COLO829 (cell line): ENCODE data around the gene MYRF.

ENCODE experiments used
- DNase-seq: peaks from one replicate; pipeline ENCODE4 v3.0.0; 2012; ENCODE audit warnings: low spot score

The MYRF gene

DNA sequence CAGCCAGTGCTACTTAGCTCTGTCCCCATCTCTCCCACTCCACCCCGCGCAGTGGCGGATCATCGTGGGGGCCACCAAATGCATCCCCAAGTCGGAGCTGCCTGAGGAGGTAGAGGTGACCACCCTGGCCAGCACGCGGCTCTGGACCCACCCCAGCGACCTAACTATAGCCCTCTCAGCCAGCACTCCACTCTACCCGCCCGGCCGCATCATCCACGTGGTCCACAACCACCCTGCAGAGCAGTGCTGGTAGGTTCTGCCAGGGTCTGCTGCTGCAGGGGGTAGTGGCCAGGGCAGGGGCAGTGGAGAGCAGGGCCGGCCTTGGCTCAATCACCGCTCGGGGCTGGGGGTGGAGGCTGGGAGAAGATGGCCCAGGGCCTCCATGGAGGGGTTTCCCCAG lies 13.0 kb upstream of the MYRF start:
- no peak for DNase-seq

DNA sequence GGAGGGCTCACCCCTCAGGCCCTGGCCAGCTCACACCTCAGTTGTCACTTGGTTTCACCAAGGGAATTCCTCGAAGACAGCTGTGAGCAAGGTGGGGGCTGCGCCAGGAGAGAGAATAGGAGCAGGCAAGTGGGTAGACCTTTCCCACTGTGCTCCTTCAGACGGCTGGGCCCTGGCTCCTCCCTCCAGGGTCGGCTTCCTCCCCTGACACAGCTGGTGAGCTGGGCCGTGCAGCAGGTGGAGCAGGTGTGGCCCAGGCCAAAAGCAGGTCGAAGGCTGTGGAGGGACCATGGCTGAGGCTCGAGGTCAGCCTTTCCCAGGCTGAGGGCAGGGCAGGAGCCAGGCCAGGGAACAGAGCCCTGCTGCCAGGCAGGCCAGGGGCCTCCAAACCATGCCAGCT lies 12.5 kb upstream of the MYRF start:
- DNase-seq: no peak

DNA sequence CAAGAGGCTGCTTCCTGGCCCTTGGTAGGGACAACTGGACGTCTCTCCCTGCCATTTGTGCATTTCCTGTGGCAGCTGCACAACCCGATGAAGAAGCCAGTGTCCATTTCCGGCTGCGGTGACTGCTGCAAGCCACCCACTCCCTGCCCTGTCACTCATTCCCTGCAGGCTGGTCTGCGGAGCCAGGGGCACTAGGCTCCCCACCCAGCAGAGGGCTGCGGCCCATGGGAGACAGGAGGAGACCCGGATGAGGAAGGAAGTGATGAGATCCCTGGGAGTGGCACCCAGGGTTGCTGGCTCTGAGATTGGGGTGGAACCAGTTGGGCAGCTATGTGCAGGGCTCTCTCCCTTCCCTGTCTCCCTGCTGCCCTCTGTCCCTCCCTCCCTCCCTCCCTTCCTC lies 10.0 kb upstream of the MYRF start:
- DNase-seq: no peak

DNA sequence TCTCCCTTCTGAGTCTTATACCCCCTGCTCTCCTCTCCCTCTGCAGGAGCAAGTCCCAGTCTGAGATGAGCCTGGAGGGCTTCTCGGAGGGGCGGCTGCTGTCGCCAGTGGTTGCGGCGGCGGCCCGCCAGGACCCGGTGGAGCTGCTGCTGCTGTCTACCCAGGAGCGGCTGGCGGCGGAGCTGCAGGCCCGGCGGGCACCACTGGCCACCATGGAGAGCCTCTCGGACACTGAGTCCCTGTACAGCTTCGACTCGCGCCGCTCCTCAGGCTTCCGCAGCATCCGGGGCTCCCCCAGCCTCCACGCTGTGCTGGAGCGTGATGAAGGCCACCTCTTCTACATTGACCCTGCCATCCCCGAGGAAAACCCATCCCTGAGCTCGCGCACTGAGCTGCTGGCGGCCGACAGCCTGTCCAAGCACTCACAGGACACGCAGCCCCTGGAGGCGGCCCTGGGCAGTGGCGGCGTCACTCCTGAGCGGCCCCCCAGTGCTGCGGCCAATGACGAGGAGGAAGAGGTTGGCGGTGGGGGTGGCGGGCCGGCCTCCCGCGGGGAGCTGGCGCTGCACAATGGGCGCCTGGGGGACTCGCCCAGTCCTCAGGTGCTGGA lies 8.8 kb upstream of the MYRF start:
- no peak for DNase-seq

DNA sequence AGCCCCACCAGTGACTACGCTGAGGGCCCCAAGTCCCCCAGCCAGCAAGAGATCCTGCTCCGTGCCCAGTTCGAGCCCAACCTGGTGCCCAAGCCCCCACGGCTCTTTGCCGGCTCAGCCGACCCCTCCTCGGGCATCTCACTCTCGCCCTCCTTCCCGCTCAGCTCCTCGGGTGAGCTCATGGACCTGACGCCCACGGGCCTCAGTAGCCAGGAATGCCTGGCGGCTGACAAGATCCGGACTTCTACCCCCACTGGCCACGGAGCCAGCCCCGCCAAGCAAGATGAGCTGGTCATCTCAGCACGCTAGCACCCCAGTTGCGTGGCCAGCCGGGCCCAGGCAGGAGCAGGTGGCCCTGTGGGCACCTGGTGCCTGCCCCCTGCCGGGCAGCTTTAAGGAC lies 8.3 kb upstream of the MYRF start:
- no peak for DNase-seq

DNA sequence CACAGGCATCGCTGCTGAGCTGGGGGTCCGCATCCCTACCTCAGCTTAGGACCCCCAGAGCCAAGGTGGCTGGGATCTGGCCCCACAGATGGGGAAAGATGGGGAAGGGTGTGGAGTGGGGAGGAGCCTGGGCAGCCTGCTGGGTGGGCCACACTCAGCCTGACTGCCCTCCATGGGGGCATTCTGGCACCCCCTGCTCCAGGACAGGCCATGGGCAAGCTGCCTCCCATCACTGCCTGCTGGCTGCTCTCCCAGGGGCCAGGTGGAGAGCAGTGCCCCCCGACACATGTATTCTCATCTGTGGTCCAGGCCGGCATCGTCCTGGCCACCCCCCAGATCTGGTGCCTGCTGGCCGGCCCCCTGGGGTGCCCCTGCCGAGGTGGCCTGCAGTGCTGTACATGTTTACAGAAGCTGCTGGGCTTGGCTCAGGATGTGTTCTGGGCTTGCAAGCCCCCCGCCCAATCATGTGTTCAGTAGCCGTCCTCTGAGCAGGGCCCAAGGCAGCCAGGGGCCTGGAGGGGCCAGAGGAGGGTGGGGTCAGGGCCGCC lies 7.8 kb upstream of the MYRF start:
- no peak for DNase-seq

DNA sequence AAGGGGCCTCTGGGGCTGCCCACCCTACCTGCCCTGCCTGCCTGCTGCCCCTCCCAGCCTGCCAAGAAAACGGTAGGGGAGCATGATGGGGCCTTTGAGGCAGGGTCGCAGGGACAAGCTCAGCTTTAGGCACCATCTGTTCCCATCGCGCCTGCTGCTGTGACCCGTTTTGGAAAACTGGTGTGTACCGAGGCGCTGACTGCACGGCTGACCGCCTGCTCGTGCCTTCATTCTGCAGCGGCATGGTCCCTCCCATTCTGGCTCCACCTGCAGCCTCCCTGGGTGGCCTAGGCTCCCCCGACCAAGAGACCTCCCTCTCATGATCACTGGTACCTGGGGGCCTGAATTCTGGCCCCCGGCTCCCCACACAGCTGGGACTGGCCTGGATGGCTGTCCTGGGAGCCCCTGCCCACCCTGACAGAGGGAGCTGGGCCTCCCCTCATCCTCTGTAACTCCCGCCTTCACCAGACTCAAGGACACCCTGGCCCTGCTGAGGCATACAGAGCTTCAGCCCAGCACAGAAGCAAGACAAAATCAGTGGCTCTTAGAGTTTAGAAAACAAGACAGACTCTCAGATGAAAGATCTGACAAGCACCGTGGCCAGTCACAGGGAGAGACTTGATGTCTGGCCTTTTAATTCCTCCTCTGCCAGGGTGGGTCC lies 6.5 kb upstream of the MYRF start:
- DNase-seq: no peak

DNA sequence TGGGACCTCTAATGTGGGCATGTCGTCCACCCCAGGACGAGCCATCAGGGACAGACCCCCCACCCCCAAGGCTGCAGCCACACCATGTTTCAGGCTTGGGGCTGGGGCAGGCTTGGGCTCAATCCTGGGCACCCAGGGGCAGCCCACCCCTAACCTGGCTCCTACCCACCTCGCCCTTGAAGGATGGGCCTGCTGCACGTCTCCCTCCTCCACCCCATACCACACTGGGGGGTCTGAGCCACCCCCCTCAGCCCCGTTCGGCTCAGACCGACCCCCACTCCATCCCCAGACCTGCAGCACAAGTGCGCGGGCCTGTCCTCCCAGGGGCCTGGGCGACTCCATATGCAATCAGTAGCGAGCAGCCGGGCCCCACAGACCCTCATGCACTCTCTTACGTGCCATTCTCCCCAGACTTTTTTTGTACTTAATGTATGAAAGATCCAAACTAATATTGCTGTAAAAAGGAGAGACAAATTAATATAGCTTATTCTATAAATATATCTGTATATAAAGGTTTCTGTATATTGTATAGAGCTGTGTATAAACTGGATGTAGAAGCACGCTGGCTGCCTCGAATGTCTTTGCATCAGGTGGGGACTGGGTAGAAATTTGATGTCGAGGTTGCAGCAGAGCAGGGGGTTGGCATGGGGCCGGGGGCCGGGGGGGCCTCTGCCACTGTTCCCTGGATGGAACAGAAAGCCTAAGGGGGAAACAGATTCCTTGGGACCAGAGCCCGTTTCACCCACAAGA lies 5.8 kb upstream of the MYRF start:
- no peak for DNase-seq

DNA sequence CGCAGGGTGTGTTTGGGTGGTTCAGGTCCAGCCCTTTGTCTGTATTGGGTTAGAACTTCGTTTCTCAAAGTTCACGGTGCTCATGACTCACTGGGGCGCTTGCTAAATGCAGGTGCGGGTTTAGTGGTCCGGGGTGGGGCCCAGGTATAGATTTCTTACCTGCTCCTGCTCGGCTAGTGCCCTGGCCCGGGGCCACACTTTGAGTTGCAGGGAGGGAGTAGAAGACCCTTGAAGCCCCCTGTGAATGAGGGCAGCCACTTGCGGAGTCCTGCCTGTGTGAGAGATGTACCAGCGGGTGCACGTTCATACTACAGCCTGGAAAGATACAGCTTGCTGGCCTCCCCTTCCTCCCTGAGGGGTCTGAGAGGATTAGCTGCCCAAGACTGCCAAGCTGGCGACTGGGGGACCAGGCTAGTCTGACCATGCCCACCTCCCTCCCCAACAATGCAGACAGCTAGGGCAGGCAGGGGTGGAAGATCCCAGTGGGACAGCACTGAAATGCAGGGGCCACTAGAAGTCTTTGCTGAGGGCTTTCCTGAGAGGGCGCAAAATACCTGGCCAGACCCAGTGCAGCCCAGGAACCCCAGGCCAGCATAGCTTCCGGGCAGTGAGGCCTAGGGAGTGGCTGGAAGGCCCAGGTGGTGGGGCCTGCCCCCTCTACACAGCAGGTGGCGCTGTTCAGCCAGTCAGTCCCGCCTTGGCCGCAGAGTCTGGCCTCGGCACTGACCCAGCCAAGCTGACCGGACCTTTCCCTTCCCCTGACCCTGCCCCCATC lies 5.1 kb upstream of the MYRF start:
- DNase-seq: peak; percentile 69

DNA sequence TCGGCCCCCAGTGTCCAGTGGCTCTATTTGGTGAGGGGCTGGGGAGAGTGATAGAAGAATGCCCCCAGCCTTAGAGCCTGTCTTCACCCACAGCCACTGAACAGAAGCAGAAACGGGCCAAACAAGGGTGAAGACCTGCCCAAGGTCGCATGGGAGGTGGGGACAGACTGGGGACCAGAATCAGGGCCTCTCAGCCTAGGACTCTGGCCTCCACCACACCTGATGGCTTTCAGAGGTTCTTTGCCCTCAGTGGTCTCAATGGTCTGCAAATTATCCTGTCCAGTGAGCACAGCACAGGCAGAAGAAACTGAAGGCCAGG lies 4.5 kb upstream of the MYRF start:
- no peak for DNase-seq

DNA sequence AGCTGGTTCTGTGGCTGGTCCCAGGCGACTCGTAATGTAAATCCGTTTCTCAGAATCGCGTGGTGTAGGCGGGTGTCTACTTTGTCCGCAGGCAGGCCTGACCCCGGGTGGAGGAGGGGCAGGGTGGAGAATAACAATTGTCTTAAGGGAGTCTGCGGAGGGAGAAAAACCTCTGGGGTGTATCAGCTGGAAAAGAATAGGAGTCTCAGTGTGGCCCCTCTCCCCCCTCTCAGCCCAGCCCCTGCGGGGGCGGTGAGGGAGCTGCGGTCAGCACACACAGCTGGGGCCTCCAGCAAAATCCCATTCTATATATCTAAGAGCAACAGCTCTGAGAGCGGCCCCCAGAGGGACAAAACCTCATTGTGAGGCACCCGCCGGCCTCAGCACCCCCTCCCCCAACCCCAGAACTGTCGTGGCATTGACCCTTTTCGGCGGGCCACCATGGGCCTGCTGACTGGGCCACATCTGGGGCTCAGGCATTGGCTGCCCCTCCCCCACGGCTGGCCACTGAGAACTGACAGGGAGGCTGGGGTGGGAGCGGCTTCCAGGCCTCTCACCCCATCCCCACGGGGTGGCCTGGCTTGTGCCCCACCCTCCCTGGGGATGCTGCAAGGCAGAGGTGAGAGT lies 2.7 kb upstream of the MYRF start:
- peak; percentile 75 for DNase-seq

DNA sequence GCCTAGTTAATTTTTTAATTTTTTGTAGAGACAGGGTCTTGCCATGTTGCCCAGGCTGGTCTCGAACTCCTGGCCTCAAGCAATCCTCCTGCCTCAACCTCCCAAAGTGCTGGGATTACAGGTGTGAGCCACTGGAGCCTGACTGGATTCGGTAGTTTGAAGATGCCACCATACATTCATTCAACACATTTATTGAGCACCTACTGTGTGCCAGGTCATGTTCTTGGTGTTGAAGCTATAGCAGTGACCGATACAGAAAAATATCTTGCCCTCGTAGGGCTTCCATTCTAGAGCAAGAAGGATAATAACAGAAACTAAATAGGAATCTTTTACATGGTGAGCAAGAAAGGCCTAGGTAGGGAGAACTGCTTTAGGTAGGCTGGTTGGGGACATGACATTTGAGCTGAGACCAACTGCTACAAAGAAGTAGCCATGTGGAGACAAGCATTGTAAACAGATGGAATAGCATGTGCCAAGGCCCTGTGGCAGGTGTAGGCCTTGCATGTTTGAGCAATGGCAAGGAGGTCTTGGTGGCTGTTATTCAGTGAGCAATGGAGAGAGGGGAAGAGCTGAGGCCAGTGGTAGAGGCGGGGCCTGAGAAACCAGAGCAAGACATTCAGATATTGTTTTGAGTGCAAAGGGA lies 1.7 kb upstream of the MYRF start:
- no peak for DNase-seq

DNA sequence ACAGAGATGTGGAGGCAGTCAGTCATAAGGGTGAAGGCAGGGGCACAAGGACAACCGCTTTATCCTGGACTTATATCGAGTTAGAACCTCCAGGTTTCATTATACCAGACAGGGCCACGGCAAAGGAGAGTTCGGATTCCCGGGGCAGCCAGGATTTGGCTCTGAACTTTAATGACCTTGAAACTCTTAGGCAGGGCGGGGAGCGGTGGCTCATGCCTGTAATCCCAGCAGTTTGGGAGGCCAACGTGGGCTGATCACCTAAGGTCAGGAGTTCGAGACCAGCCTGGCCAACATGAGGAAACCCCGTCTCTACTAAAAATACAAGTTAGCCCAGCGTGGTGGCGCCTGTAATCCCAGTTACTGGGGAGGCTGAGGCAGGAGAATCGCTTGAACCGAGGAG lies 1.1 kb upstream of the MYRF start:
- DNase-seq: no peak

DNA sequence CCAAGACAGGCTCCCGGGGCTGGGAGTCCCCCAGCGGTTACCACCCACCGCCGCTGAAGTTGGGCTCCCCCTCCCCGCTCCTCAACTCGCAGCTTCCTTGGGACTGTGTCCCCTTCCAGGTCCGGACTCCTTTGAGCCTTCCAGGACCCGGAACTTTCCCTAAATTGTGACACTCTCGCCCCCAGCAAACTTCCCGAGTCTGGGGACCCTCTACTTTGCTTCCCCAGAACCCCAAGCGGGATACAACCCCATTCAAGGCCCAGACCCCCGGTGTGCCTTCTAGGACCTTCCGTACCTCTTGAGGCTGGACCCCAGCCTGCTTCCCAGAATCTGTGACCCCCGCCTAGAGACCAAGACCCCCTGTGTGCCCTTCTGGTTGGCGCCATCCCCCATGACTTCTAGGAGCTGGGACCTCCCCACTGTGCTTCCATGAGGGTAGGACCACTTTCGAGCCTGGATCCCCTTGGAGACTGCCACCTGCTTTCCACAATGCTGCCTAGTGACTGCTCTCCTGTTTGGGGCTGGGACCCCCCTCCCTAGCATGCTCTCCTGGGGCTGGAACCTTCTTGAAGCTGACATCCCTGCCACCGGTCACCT lies 587 bp downstream of the MYRF start:
- DNase-seq: no peak

DNA sequence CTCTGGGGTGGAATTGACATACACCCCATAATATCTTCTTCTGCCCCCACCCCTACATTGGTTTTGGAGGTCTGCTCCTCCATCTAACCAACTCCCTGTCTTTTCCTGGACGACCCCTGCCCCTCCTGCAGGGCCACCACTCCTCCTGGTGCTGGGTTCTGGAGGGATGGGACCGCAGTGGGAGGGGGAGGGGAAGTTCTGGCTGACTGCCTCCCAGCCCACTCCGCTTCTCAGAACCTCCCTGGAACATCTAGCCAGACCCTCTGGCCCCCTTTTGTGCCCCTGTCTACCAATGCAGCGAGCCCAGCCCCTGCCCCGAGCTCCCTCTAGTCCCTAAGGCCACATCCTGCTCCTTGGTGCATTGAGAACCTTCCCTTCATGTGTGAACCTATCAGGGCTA lies 1.2 kb downstream of the MYRF start:
- DNase-seq: no peak

DNA sequence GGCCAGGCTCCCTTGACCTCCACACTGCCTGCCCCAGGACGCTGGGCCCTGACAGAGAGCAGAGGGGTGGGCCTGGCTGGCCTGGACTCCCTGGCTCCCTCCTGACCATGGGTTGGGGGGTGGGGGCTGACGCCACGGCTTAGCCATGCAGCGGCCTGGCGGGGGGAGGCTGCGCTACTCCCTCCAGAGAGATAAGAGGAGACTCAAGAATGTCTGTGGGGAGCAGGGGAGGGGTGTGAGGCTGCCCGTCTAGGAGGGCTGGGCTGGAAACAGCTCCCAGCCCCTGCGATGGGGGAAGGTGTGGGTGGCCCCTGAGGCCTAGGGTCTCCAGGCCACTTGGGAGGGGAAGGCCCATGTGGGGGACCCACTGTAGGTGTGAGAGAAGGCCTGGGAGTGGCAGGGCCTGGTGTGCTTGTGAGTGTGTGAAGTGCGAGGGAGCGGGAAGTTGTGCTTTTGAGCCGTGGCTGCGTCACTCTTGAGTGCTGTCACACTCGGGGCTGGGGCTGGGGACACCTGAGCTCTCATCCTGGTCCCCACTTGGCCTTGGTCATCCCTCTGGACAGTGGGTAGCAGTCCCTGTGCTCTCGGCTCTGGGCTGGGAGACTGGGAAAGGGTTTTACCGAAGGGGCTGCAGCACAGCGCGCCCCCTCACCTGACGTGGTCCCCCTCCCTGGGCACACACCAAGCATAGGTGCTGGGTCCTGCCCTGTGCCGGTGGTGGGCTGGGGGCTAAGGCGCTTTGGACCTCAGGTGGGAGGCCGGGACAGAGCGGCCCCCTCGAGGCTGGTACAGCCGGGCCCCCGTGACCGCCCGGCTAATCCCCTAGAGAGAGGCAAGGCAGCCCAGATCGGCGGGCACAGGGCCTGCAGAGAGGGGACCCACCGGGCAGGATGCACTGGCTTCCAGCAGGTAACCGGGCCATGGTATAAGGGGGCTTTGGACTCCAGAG lies 2.4 kb downstream of the MYRF start:
- no peak for DNase-seq

DNA sequence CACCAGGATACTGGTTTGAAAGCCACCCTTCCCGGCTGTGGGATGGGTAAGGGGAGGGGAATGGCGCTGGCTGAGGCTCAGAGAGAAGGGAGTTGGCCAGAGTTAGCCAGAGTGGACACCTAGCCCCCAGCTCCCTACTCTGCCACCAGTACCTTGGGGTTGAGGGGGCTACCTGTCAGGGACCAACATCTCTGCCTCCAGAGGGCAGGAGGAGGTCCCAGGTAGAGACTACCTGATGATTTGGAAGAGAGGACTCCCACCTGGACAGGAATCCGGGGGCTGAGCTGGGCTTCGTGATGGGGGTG lies 3.7 kb downstream of the MYRF start:
- no peak for DNase-seq

DNA sequence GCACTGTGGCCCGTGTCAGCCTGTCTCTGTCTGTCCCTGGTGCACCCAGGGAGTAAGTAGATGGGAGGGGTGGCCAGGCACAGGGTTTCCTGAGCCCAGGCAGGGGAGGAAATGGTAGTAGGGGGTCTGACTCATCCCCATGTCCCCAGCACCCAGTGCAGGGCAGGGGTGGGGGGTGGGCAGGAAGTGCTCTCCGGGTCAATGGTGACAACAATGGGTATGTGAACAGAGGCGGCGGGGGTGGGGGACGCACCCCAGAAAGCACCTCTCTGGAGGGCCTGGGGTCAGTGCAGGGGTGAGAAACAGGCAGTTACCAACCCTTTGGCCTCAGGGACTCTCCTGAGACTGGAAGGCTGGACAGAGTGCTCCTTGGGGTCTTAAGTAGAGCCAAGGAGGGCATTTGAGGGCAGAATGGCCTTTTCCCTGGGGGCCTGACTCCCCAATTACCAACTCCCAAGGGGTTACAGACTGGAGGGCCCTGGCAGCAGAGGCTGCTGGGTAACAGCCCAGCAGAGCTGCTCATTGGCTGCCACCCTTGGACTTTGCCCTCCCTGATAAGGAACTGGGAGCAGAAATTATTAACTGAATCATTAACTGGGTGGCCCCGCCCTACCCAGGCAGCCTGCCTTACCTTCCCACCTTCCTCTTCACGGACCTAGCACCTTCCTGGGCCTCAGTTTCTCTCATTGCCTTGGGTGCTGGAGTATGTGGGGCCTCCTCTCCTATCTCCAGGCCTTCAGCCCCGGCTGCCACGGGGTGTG lies 4.2 kb downstream of the MYRF start:
- DNase-seq: no peak

DNA sequence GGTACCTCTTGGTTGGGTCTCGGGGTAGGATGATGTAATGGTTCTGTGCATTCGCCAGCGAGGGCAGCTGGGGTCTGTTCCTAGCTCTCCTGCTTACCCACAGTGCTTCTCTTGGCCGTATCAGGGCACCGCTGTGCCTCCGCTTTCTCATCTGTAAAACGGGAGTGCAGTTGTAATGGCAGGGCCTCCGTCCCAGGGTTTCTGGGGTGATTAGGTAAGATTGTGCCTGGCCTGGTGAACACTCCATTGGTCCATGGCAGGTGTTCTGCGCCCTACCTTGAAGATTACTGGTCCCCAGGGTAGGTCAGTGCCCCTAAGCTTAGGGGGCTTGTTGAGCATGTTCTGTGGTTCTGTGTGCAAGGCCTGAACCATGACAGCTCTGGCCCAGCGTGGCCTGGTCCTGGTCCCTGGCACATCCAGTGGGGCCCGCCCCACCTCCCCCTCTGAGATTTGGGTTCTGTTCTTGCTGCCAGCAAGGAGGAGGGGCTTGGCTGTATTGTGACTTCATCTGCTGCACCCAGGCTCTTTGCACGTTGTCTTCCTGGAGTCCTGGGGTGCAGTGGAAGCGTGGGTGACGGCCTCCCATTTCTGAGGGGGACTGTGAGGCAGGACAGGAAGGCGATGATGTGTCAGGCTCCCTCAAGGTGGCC lies 4.9 kb downstream of the MYRF start:
- DNase-seq: no peak
